H1 (cell line): ENCODE measurements around the gene MTM1. TPM values are rescaled to one million over a fixed set of nuclear protein-coding genes. Genes with fewer than 3 reads are reported as not detected.

Experiments used
- BACH1 ChIP-seq: IDR thresholded peaks from 2 replicates; pipeline ENCODE4 v1.6.1; 2012; ENCODE audit warnings: low read length, improper control_type of control experiment
- EGR1 ChIP-seq: IDR thresholded peaks from 2 replicates; pipeline ENCODE4 v1.6.1; 2011; ENCODE audit warnings: low read depth, low read length, borderline replicate concordance
- RNF2 ChIP-seq: fragments of 200-900, 300-1000 bp; sonication (generic); IDR thresholded peaks from 2 replicates; pipeline ENCODE4 v1.7.1; 2016; ENCODE audit warnings: borderline replicate concordance, low read depth, mild to moderate bottlenecking, antibody characterized with exemption, low read length; ENCODE audit not compliant: poor library complexity, severe bottlenecking; ENCODE audit errors: missing control alignments
- SIRT6 ChIP-seq: IDR thresholded peaks from one replicate; pipeline ENCODE4 v1.7.1; 2012; ENCODE audit warnings: low read length, inconsistent platforms
- SIX5 ChIP-seq: IDR thresholded peaks from 2 replicates; pipeline ENCODE4 v1.6.1; 2011; ENCODE audit warnings: mild to moderate bottlenecking, low read depth, low read length
- SP2 ChIP-seq: IDR thresholded peaks from 2 replicates; pipeline ENCODE4 v1.6.1; 2012; ENCODE audit warnings: mild to moderate bottlenecking, low read length, inconsistent platforms
- YY1 ChIP-seq: IDR thresholded peaks from 2 replicates; pipeline ENCODE4 v1.6.1; 2011; ENCODE audit warnings: low read depth, mild to moderate bottlenecking, low read length
- polyA plus RNA-seq, 7 experiments: library from polyadenylated mRNA; depleted of rRNA in 3 of 7; stranded (reverse) in 5 of 7; unstranded in 2 of 7; fragments of >200 nt in 5 of 7; fragments of 200-250 nt in 2 of 7; gene quantifications; 1 replicate in 5 of 7; 2 replicates in 1 of 7; 4 replicates in 1 of 7; pipeline versions ENCODE4 v1.2.1 to v1.2.3, GENCODE V29; 2011 to 2013; ENCODE audit warnings: missing spikeins in 2 of 7, mixed read lengths in 2 of 7
- total RNA-seq: library from RNA; stranded (reverse); fragmentation: NEBNext Ultra II Directional; extraction: Animal tissue kit (Norgen Biotek cat#: 25700); gene quantifications from 2 replicates; pipeline ENCODE4 v1.2.1, GENCODE V29; 2021
- TF ChIP-seq, protein P1 (sequence below): fragments of 300-600 bp; sonication (generic); IDR thresholded peaks from 2 replicates; pipeline ENCODE4 v1.7.1; 2012; ENCODE audit warnings: low read length, moderate library complexity, mild to moderate bottlenecking, inconsistent platforms; ENCODE audit not compliant: insufficient replicate concordance

MTM1 gene
- total and polyA plus RNA-seq, 2 of the 8 experiments (the other 6 are each of a cell fraction or from before 2014, with no cell fraction given) = 2.3 to 8.4 TPM

DNA sequence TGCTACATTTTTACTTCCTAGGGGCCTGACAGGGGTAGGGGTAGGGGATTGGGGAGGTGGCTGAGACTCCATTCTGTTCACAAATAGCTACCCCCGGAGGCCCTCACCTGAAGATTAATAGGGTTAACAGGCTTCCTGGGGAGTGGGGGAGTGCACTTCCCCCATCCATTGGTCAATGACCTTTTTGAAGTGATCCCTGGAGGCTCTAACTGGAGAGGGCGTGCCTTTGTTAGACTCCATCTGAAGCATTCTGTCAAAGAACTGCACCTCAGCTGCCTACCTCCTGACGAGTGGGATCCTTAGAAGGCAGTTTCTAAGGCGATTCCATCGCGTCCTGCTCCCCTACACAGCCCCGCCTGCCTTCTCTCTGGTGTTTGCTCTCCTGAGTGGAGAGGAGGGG is 10.0 kb upstream of the MTM1 start (continued):
- no peak for TF ChIP-seq RNF2
- no peak for TF ChIP-seq SIX5
- TF ChIP-seq EGR1 = no peak
- TF ChIP-seq SIRT6 = no peak
- no peak for TF ChIP-seq BACH1
- TF ChIP-seq, protein P1, sequence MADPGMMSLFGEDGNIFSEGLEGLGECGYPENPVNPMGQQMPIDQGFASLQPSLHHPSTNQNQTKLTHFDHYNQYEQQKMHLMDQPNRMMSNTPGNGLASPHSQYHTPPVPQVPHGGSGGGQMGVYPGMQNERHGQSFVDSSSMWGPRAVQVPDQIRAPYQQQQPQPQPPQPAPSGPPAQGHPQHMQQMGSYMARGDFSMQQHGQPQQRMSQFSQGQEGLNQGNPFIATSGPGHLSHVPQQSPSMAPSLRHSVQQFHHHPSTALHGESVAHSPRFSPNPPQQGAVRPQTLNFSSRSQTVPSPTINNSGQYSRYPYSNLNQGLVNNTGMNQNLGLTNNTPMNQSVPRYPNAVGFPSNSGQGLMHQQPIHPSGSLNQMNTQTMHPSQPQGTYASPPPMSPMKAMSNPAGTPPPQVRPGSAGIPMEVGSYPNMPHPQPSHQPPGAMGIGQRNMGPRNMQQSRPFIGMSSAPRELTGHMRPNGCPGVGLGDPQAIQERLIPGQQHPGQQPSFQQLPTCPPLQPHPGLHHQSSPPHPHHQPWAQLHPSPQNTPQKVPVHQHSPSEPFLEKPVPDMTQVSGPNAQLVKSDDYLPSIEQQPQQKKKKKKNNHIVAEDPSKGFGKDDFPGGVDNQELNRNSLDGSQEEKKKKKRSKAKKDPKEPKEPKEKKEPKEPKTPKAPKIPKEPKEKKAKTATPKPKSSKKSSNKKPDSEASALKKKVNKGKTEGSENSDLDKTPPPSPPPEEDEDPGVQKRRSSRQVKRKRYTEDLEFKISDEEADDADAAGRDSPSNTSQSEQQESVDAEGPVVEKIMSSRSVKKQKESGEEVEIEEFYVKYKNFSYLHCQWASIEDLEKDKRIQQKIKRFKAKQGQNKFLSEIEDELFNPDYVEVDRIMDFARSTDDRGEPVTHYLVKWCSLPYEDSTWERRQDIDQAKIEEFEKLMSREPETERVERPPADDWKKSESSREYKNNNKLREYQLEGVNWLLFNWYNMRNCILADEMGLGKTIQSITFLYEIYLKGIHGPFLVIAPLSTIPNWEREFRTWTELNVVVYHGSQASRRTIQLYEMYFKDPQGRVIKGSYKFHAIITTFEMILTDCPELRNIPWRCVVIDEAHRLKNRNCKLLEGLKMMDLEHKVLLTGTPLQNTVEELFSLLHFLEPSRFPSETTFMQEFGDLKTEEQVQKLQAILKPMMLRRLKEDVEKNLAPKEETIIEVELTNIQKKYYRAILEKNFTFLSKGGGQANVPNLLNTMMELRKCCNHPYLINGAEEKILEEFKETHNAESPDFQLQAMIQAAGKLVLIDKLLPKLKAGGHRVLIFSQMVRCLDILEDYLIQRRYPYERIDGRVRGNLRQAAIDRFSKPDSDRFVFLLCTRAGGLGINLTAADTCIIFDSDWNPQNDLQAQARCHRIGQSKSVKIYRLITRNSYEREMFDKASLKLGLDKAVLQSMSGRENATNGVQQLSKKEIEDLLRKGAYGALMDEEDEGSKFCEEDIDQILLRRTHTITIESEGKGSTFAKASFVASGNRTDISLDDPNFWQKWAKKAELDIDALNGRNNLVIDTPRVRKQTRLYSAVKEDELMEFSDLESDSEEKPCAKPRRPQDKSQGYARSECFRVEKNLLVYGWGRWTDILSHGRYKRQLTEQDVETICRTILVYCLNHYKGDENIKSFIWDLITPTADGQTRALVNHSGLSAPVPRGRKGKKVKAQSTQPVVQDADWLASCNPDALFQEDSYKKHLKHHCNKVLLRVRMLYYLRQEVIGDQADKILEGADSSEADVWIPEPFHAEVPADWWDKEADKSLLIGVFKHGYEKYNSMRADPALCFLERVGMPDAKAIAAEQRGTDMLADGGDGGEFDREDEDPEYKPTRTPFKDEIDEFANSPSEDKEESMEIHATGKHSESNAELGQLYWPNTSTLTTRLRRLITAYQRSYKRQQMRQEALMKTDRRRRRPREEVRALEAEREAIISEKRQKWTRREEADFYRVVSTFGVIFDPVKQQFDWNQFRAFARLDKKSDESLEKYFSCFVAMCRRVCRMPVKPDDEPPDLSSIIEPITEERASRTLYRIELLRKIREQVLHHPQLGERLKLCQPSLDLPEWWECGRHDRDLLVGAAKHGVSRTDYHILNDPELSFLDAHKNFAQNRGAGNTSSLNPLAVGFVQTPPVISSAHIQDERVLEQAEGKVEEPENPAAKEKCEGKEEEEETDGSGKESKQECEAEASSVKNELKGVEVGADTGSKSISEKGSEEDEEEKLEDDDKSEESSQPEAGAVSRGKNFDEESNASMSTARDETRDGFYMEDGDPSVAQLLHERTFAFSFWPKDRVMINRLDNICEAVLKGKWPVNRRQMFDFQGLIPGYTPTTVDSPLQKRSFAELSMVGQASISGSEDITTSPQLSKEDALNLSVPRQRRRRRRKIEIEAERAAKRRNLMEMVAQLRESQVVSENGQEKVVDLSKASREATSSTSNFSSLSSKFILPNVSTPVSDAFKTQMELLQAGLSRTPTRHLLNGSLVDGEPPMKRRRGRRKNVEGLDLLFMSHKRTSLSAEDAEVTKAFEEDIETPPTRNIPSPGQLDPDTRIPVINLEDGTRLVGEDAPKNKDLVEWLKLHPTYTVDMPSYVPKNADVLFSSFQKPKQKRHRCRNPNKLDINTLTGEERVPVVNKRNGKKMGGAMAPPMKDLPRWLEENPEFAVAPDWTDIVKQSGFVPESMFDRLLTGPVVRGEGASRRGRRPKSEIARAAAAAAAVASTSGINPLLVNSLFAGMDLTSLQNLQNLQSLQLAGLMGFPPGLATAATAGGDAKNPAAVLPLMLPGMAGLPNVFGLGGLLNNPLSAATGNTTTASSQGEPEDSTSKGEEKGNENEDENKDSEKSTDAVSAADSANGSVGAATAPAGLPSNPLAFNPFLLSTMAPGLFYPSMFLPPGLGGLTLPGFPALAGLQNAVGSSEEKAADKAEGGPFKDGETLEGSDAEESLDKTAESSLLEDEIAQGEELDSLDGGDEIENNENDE = no peak
- TF ChIP-seq YY1 = no peak
- TF ChIP-seq SP2 = no peak
